Measurements from ENCODE around the gene CCDC136.

The CCDC136 gene

GRCh38 chr7:128791121-128791971, at the start of gene CCDC136:
Gene CCDC136 (plus strand): TSS chr7:128791968. CDS start chr7:128792412, 444 bp downstream.
- DNase-seq, result peak; percentile 17

- no peak for DNase-seq
Observed at GRCh38 chr7:128742206-128742605, 49.6 kb upstream of the CCDC136 start.

GRCh38 chr7:128743112-128743772, 48.5 kb upstream of the CCDC136 start:
- no peak for DNase-seq

- no peak for DNase-seq
Observed at GRCh38 chr7:128744366-128744905, 47.3 kb upstream of the CCDC136 start.

- DNase-seq, result no peak
Observed at GRCh38 chr7:128745706-128746105, 46.1 kb upstream of the CCDC136 start.

- DNase-seq, result no peak
Observed at GRCh38 chr7:128747327-128748079, 44.3 kb upstream of the CCDC136 start.

- DNase-seq, result no peak
Observed at GRCh38 chr7:128752251-128752650, 39.5 kb upstream of the CCDC136 start.

GRCh38 chr7:128755075-128755818, 36.5 kb upstream of the CCDC136 start:
- no peak for DNase-seq

- DNase-seq, result no peak
Observed at GRCh38 chr7:128755819-128756476, 35.8 kb upstream of the CCDC136 start.

- DNase-seq, result no peak
Observed at GRCh38 chr7:128757203-128757602, 34.6 kb upstream of the CCDC136 start.

GRCh38 chr7:128758553-128758952, 33.2 kb upstream of the CCDC136 start:
- DNase-seq, result no peak

- no peak for DNase-seq
Observed at GRCh38 chr7:128759242-128759641, 32.5 kb upstream of the CCDC136 start.

GRCh38 chr7:128763541-128763940, 28.2 kb upstream of the CCDC136 start:
- DNase-seq, result no peak

- no peak for DNase-seq
Observed at GRCh38 chr7:128767475-128768110, 24.2 kb upstream of the CCDC136 start.

- DNase-seq, result no peak
Observed at GRCh38 chr7:128770233-128770632, 21.5 kb upstream of the CCDC136 start.

- no peak for DNase-seq
Observed at GRCh38 chr7:128773604-128774003, 18.2 kb upstream of the CCDC136 start.

- DNase-seq, result no peak
Observed at GRCh38 chr7:128774029-128774689, 17.6 kb upstream of the CCDC136 start.

- DNase-seq, result no peak
Observed at GRCh38 chr7:128774921-128775320, 16.8 kb upstream of the CCDC136 start.

GRCh38 chr7:128775744-128776474, 15.9 kb upstream of the CCDC136 start, which contains the start of gene OPN1SW:
Gene OPN1SW (minus strand): TSS chr7:128775794. CDS start chr7:128775781, 13 bp downstream.
- DNase-seq, result no peak

All from NCI-H526 treated with DMSO at 0.1 percent for 48 hours (cell line).